PFSK-1 (cell line): ENCODE results near the gene SLC34A1.

Source experiments
- FOXP2 ChIP-seq: optimal IDR thresholded peaks from 2 replicates; pipeline ENCODE3; 2011; ENCODE audit warnings: borderline replicate concordance, control low read depth, inconsistent platforms; ENCODE audit not compliant: insufficient read depth; ENCODE audit errors: extremely low read length, extremely low read depth
- POLR2AphosphoS5 ChIP-seq: IDR thresholded peaks from 2 replicates; pipeline ENCODE4 v1.6.1; 2012; ENCODE audit warnings: low read depth, mild to moderate bottlenecking, control low read depth, low read length, moderate library complexity
- SIN3A ChIP-seq: IDR thresholded peaks from 2 replicates; pipeline ENCODE4 v1.6.1; 2012; ENCODE audit warnings: mild to moderate bottlenecking, low read length, moderate library complexity, borderline replicate concordance; ENCODE audit not compliant: insufficient read depth
- TAF1 ChIP-seq: IDR thresholded peaks from 2 replicates; pipeline ENCODE4 v1.6.1; 2012; ENCODE audit warnings: low read length, control low read depth, borderline replicate concordance; ENCODE audit not compliant: insufficient read depth
- TF ChIP-seq, protein P1 (sequence below), 2 experiments: IDR thresholded peaks; 2 replicates each; pipeline versions ENCODE4 v1.6.1 to v1.8.0; 2011 to 2012; ENCODE audit warnings: low read depth in 2 of 2, low read length in 2 of 2, control low read depth in 1 of 2, inconsistent platforms in 1 of 2, mild to moderate bottlenecking in 1 of 2, moderate library complexity in 1 of 2; ENCODE audit not compliant: insufficient read depth in 1 of 2

The SLC34A1 gene

DNA sequence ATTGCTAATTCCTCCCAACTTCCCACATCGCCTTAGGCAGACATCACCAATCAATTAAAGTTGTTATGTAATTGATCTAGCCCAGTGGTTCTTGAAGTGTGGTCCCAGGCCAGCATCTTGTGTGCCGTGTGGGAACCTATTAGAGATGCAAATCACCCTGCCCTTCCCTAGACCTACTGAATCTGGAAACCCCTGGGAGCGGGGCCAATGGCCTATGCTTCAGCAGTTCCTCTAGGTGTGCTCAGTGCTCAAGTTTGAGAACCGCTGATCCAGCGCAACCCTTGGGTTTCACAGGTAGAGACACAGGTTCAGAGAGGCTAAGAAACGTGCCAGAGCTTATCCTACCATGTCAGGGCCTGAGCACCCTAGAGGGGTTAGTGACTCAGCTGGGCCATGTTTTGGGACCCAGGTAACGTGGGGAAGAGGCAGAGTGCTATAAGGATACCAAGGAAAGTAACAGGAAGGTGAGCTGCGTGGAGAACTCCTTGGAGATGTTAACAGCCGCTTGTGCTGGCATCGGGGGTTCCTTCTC lies 4.4 kb downstream of the SLC34A1 start:
- TF ChIP-seq FOXP2, result no peak
- TF ChIP-seq, protein P1, sequence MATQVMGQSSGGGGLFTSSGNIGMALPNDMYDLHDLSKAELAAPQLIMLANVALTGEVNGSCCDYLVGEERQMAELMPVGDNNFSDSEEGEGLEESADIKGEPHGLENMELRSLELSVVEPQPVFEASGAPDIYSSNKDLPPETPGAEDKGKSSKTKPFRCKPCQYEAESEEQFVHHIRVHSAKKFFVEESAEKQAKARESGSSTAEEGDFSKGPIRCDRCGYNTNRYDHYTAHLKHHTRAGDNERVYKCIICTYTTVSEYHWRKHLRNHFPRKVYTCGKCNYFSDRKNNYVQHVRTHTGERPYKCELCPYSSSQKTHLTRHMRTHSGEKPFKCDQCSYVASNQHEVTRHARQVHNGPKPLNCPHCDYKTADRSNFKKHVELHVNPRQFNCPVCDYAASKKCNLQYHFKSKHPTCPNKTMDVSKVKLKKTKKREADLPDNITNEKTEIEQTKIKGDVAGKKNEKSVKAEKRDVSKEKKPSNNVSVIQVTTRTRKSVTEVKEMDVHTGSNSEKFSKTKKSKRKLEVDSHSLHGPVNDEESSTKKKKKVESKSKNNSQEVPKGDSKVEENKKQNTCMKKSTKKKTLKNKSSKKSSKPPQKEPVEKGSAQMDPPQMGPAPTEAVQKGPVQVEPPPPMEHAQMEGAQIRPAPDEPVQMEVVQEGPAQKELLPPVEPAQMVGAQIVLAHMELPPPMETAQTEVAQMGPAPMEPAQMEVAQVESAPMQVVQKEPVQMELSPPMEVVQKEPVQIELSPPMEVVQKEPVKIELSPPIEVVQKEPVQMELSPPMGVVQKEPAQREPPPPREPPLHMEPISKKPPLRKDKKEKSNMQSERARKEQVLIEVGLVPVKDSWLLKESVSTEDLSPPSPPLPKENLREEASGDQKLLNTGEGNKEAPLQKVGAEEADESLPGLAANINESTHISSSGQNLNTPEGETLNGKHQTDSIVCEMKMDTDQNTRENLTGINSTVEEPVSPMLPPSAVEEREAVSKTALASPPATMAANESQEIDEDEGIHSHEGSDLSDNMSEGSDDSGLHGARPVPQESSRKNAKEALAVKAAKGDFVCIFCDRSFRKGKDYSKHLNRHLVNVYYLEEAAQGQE (IDR thresholded peaks at IDR 0.05; ENCODE audit: insufficient read depth in 1 of 2, low read depth in 2 of 2, low read length in 2 of 2), result no peak
- TF ChIP-seq SIN3A, result no peak
- TF ChIP-seq TAF1, result no peak
- TF ChIP-seq POLR2AphosphoS5, result no peak

GRCh38 chr5:177389241-177390169 lies 5.3 kb downstream of the SLC34A1 start:
- TF ChIP-seq TAF1, result no peak
- TF ChIP-seq SIN3A, result no peak
- TF ChIP-seq POLR2AphosphoS5, result no peak
- TF ChIP-seq FOXP2, result no peak
- TF ChIP-seq, protein P1 (IDR thresholded peaks at IDR 0.05; ENCODE audit: insufficient read depth in 1 of 2, low read depth in 2 of 2, low read length in 2 of 2), result no peak

- no peak for TF ChIP-seq TAF1
- TF ChIP-seq SIN3A, result no peak
- no peak for TF ChIP-seq POLR2AphosphoS5
- TF ChIP-seq, protein P1 (IDR thresholded peaks at IDR 0.05; ENCODE audit: insufficient read depth in 1 of 2, low read depth in 2 of 2, low read length in 2 of 2), result no peak
- TF ChIP-seq FOXP2, result no peak
These were observed 6.4 kb downstream of the SLC34A1 start for GRCh38 chr5:177390363-177391300.

DNA sequence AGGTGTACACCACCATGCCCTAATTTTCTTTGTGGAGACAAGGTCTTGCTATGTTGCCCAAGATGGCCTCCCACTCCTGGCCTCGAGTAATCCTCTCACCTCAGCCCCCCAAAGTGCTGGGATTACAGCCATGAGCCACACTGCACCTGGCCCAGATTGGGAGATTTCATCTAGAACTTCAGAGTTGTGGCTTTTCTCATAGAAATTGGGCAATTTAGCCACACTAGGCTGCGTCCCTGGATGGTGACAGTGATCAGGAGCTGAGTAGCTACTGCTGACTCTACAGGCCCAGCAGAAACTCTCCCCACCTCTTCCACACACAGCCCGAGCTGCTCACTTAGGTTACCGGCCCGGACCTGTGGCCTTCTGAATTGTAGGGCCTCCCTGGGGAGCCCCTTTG lies 8.5 kb downstream of the SLC34A1 start:
- TF ChIP-seq FOXP2 (no peak), SIN3A (no peak), POLR2AphosphoS5 (no peak), TAF1 (no peak)
- TF ChIP-seq, protein P1 (IDR thresholded peaks at IDR 0.05; ENCODE audit: insufficient read depth in 1 of 2, low read depth in 2 of 2, low read length in 2 of 2), result no peak
